T47D (cell line): ENCODE data around the gene SLC18B1.

Source experiments
- DNase-seq, 2 experiments: peaks; one replicate each; pipeline versions ENCODE4 v3.0.0 to v3.0.0-alpha.2; 2011 to 2012; ENCODE audit warnings: low read depth in 1 of 2, low spot score in 1 of 2
- JUND ChIP-seq: IDR thresholded peaks from 2 replicates; pipeline ENCODE4 v1.6.1; 2012; ENCODE audit warnings: low read depth
- in situ Hi-C: cut with HindIII; loops from 2 replicates; pipeline ENCODE4 v1.10.0; 2016; ENCODE audit warnings: low sequenced_read_pairs, low pct_unique_long_range_greater_than_20kb

Gene SLC18B1

GRCh38 chr6:132814716-132815570, 16.5 kb upstream of the SLC18B1 start:
- in situ Hi-C loops = no loop called here
- no peak for DNase-seq
- TF ChIP-seq JUND = no peak

GRCh38 chr6:132813173-132813856, 14.9 kb upstream of the SLC18B1 start:
- in situ Hi-C loops = no loop called here
- DNase-seq = peak in 1 of 2 experiments; percentile 60
- no peak for TF ChIP-seq JUND

GRCh38 chr6:132812756-132813172, 14.3 kb upstream of the SLC18B1 start:
- peak in 1 of 2 experiments; percentile 17 for DNase-seq
- in situ Hi-C loops = no loop called here
- no peak for TF ChIP-seq JUND

GRCh38 chr6:132812255-132812732, 13.9 kb upstream of the SLC18B1 start:
- no peak for TF ChIP-seq JUND
- in situ Hi-C loops = no loop called here
- DNase-seq = peak in 1 of 2 experiments; percentile 20

GRCh38 chr6:132811276-132811675, 12.8 kb upstream of the SLC18B1 start:
- no peak for TF ChIP-seq JUND
- in situ Hi-C loops = no loop called here
- DNase-seq = no peak

- in situ Hi-C loops = no loop called here
- DNase-seq = no peak
- TF ChIP-seq JUND = no peak
Observed at GRCh38 chr6:132805548-132805947, 7.1 kb upstream of the SLC18B1 start.

- TF ChIP-seq JUND = no peak
- in situ Hi-C loops = no loop called here
- DNase-seq = no peak
Observed at GRCh38 chr6:132804251-132804650, 5.8 kb upstream of the SLC18B1 start.

- no peak for DNase-seq
- in situ Hi-C loops = no loop called here
- no peak for TF ChIP-seq JUND
Observed at GRCh38 chr6:132800656-132801055, 2.2 kb upstream of the SLC18B1 start.

- in situ Hi-C loops = no loop called here
- TF ChIP-seq JUND = no peak
- DNase-seq = peak; percentile 17 to 81
Observed at GRCh38 chr6:132798869-132799538, 567 bp upstream of the SLC18B1 start.

GRCh38 chr6:132795461-132795860, 3.0 kb downstream of the SLC18B1 start:
- in situ Hi-C loops = no loop called here
- DNase-seq = no peak
- TF ChIP-seq JUND = no peak

- in situ Hi-C loops = no loop called here
- no peak for TF ChIP-seq JUND
- no peak for DNase-seq
Observed at GRCh38 chr6:132792510-132792909, 5.9 kb downstream of the SLC18B1 start.

GRCh38 chr6:132790450-132790849, 8.0 kb downstream of the SLC18B1 start:
- no peak for TF ChIP-seq JUND
- DNase-seq = no peak
- in situ Hi-C loops = no loop called here

- DNase-seq = no peak
- in situ Hi-C loops = no loop called here
- no peak for TF ChIP-seq JUND
Observed at GRCh38 chr6:132789396-132789776, 9.1 kb downstream of the SLC18B1 start.
